Stromal cell of bone marrow (primary cell): ENCODE measurements around the gene FEV.

Experiments
- DNase-seq: peaks from one replicate; pipeline ENCODE4 v3.0.0-alpha.2; 2012; ENCODE audit warnings: low read depth

The FEV gene

DNA sequence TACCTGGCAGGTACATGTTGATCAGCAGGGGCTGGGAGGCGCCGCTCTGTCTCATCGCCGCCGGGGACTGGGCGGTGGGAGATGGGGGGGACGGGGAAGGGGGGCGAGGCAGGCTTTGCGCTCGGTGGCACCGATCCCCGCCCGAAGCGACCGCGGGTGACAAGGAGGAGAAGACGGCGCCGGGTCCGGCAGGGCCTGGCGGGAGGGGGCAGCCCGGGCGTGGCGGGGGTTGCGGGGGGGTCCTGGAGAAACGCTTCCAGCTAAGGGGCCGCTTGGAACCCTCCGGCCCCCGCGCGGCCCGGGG lies at the start of gene FEV:
Gene FEV, minus strand, starts transcription at position 164 of the 304 bp plus-strand sequence. Its CDS starts 109 bp downstream, at position 55.
- DNase-seq = no peak

DNA sequence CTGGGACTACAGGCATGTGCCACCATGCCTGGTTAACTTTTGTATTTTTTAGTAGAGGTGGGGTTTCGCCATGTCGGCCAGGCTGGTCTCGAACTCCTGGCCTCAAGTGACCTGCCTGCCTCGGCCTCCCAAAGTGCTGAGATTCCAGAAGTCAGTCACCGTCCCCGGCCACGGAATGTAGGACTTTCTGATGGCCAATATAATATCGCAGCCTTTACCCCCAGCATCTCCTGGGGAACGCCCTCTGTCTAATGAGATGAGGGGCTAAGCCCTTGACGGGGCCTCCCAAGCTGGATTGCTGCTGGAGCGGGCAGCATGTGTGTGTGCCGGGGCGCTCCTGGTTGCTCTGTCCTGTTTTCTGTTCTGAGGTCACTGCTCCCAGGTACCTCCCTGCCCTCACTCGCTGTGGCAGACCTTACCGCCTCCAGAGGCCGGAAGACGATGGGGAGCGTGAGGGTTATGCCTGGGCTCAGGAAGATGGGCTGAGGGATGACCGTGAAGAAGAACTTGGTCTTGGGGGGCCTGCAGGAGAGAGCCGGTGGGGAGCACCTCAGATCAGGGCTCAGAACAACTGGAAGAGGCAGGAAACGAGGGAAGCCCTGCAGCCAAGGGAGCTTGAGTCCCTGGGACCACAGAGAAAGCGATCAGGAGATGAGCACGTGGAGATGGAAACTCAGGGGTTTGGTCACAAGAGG lies 47.2 kb upstream of the FEV start:
- DNase-seq = no peak

DNA sequence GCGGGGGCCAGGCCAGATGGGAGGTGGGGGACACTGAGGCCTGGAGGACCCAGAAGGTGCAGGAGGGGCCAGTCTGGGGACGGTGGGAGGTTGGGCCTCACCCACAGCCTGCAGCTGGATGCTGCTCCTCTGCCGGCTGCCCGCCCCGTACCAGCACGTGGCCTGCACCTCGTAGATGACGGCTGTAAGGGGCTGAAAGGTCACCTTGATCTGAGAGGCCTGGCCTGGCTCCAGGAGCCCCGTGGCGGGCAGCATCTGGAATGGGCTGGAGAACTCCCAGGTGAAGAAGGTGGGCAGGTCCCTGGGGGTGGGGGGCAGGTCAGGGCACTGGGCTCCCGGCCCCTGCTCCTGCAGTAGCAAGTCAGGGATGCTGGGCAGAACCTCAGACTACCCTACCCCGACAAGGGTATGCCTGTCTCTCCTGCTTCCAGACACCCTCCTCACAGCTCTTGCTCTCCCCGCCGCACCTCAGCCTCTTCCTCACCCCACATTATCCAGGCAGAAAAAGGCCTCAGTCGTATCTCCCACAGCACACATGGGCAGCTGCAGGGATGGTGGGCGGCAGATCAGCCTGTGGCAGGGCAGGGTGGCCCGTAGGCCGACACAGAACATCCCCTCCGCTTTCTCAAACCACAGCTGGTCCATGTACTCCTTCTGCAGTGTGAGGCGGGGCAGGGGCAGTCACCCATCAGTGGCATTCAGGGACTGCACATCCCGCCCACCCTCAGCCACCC lies 46.2 kb upstream of the FEV start:
- DNase-seq = no peak

DNA sequence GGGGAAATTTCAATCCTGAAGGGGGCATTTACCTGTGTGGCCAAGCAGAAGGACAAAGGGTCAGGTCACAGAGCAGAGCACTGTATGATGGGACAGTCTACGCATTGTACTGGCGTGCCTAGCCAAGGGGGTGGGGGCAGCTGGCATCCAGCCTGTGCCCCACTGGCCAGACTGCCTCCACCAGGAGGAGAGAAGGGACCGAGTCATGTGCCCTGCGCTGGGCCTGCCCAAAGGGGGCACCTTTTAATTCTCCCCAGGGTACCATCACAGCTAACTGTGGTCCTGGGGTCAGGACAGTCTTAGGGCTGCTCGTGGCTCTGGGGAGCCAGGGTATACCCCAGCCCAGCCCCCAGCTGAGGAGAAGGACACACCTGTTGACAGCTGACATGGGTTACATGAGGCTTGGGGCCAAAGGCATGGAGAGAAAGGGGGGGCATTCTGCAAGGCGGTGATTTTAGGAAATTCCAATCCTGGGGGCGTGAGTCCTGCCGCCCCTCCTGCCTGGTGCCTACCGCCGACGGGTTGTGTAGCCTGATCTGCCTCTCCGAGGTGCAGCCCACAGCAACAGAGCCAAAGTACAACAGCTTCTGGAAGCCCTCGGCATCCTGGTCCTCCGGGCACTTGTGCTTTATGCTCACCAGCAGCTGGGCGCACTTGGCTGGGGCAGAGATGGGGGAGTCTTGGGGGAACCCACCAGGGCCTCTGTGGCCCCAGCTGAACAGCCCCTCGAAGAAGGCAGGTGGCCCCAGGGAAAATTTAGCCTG lies 45.4 kb upstream of the FEV start:
- no peak for DNase-seq

DNA sequence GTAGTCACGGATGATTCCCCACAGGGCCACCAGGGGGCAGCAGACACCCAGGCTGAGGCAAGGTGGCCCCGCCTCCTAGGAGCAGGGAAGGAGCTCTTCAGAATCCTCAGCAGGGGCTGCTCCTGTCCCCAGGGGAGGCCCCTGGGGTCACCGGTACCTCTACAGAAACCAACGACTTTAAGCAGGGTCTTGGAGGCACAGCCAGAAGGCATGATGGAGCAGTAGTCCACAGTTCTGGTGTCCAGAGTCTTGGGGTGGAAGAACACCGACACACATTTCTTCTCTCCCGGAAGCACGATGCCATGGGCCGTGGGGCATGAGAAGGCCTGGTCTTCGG lies 44.8 kb upstream of the FEV start:
- peak; percentile 36 for DNase-seq

DNA sequence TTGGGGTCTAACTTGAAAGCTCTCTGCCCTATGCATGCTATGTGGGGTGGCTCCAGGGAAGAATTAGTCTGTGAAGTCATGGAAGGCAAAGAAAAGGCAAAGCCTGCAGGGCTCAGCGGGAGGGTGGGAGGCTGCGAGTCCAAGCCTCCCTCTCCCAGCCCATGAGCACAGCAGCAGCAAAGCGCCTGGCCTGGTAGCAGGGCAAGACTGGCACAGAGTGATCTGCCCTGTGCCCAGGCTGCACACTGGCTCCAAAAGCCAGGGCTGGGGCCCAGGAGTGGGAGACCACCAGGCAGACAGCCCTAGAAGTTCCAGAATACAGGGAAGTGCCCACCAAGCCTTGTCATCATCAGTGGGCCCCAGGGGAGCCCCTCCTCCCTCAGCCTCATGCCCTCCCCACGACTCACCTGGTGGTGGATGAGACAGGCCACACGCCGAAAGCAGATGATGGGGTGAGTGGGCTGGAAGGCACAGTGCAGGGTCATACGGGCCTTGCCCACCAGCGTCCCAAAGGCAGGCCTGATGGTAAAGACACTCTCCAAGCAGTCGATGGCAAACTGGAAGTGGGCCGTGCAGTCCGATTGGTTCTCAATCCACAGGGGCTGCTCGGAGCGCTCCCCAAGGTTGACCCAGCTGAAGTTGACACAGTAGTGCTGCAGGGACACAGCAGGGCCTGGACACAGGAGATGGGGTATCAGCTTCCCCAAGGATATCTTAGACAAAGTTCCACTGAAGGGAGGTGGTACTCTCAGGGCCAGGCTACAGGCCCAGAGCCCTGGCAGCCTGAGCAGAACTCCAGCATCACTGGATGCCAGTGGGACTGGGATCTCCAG lies 44.2 kb upstream of the FEV start:
- DNase-seq = no peak

DNA sequence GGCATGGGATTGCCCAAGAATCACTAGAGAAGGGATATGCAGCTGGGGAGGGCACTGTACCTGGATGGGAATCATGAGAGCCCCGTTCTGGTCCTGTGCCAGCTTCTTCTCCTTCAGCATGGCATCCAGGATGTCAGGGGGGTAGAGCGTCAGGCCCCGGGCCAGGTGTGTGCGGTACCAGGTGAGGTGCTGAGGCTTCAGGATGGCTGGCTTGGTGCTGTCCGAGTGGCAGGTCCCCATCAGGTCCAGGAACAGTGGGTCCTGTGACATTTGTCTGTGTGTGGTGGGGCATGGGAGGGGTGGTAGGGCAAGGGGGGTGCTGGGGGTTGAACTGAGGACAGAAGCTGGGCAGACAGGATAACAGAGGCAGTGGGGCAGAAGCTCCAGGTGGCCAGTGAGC lies 43.2 kb upstream of the FEV start:
- DNase-seq = no peak

DNA sequence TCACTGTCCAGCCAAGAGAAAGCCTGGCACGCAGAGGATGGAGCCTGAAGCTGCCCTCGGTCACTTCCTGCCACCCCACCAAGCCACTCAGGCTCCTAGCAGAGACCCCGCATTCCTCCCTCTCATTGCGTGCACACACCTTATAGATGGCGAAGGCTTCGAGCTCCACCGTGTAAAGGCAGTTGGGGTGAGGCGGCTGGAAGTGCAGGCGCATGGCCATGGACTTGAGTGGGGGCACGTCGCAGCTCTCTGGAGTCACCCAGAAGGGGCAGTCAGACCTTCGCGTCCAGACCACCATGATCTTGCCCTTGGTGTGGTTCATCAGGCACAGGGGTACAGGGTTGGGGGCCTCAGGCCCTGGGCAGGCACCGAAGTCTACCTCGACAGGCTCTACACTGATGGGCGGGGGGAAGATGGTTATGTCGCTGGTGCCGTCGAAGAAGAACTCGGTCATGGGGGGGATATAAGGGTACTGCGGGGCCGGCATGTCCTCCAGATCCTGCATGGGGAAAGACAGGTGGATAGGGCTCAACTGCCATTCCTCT lies 42.6 kb upstream of the FEV start:
- DNase-seq = no peak

DNA sequence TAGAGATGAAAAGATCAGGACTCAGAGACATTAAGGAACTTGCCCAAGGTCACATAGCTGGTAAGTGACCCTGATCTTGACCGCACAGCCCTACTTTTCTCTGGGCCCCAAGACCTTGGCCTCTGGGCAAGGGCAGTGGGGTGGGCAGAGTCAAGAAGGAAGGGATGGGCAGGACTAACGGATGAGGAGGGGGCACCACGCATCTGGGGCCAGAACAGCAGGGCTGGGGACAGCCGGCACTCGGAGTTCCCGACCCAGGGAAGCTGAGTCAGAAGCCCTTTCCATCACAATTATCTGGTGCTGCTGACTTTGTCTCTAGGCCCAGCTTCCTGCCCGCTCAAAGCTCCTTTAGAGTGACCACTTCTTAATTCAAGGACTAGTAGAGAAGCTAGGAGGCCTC lies 42.0 kb upstream of the FEV start:
- DNase-seq = no peak

DNA sequence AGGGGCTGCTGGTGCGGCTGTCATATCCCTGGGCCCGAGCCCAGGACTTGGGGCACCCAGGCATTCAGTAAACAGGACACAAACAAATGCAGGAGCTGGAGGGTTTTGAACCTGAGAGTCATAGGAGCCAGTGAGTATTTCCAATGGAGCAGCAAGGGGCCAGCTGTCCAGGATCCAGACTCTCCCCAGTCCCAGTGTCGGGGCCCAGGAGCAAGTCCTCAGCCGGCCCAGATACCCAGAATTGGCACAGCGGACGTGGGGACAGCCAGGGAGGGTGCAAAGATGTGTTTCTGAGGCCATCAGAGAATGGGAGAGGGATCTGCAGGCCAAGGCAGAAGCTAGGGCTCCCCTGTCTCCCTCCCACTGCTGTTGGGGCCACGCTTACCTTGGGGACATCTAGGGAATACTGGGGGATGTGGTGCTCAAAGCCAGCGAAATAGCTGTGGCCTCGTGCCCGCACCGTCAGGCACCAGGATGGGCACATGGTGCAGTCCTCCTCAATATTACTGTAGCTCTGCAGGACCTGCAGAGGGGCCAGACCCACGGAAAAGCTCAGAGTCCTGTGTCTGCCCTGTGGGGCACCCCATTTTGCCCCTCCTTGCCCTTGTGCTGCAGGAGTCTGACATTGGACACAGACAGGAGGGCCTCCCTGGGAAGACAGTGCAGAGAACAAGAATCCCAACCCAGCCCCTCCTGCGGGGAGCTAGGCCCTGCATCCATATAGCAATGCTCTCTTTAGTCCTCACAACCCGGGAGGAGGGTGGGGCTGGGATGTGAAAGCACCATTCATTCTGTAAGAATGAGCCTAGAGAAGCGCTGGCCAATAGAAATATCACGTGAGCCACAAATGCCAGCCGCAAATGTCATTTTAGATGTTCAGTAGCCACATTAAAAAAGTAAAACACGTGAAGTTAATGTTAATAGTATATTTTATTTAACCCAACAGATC lies 40.9 kb upstream of the FEV start:
- DNase-seq = peak; percentile 5

DNA sequence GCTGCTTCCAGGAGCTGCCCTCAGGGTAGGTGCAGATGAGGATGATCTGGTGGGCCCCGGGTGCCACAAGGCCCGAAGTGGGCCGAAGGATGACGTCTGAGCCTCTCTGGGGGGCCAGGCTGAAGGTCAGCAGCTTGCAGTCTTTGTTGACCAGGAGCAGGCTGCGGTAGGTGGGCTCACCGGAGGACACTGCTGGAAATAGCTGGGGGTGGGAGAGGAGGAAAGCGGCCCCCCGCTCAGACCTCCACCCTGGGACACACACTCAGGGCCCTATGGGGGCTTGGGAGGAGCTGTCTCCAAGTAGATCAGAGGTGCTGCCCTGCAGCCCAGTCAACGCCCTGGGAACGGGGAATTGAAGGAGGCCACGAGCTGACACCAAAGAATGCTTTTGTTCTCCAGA lies 39.1 kb upstream of the FEV start:
- no peak for DNase-seq

DNA sequence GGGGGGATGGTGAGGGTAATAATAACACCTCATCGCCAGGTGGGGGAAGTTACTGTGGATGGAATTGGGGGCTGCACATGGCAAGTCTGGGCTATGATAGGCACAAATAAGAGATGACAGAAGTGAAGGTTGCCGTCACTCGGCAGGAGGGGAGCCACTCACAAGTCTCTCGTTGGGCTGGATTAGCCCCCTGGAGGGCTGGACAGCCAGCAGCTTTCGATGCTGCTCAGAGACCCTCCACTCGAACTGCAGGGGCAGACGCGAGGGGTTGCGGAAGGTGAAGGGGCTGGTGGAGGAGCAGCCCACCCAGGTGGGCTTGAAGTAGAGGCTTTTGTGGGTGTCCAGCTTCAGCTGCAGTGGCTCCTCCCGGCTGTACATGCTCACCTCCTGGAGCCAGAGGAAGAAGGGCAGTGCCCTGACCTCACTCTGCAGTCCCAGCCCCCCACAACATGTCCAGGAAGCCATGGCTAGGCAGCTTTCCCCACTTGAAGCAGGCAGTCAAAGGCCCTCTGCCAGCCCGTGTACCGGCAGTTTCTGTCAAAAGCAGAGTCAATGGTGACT lies 38.1 kb upstream of the FEV start:
- DNase-seq = no peak

DNA sequence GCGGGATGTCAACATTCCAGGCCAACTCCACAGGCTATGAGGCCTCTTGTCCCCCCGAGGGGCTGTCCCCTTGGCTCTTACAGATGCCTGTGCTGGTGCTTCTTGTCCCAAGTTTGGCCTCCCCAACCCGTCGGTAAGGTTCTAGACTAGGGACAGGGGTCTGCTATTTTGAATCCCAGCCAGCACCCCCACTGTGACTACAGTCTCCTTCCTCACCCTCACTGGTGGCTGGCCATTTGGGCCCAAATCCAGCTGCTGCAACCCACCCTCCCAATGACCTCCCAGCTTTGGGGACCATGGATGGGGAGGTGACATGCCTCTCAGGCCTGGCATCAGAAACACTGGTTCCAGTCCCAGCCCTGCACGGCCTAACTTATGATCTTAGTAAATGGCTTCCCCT lies 37.6 kb upstream of the FEV start:
- DNase-seq = no peak

DNA sequence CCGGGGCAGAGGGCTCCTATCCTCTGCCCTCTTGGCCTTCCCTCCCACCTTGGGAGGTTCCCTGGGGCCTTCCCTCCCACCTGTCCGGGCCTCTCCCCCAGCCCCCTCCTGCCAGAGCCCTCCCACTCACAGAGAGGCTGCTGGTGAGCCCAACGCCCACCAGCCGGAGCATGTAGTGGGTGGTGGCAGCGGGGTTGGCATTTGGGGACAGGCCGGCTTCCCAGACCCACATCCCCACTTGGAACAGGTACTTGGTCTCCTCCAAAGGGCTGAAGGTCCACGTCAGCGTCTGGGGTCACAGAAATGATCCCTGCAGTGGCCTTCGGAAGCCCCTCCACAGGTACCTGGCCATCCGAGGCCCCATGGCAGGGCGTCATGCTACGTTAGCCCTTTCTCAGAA lies 37.1 kb upstream of the FEV start:
- no peak for DNase-seq

DNA sequence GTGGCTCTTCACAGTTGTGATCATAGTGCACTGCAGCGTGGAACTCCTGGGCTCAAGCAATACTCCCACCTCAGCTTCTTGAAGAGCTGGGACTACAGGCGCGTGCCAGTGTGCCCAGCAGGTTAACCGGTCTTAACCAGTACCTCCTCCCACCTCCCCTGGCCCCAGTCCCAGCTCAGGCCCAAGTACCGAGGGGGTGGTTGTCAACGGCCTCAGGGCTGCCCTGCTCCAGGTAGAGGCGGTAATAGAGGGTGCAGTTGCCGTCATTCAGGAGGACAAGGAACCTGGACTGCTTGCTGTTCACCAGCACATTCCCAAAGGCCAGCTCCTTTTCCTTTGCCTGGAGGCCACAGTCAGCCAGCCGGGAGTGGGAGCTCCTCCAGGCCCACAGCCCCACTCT lies 36.6 kb upstream of the FEV start:
- DNase-seq = no peak

DNA sequence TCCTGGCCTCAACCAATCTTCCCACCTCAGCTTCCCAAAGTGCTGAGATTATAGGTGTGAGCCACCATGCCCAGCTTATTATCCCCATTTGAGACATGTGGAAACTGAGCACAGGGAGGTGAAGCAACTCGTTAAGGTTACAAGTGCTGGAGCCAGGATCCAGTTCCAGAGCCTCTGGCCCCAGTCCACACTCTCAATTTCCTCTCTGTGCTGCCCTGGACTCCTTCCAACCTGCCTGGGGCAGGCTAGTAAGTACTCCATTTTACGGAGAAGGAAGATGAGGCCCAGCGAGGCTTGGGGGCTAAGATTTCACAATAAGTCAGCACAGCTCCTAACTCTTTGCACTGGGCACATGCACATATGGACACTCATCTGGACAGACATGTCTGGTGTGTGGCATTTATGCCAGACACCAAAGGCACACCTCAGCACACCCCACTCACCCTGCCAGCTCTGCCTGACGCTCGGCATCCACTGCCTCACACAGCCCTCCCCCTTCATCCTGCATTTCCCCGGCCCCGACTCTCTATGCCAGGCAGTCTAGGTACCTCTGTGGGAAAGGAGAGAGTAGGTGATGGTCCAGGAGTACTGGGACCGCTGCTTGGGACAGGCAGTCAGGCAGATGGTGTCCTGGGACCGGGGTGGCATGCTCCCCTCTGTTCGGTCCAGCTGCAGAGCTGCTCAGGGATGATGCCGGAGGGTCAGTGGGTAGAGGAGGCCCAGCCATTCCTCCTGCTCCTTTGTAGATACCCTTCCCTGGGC lies 35.8 kb upstream of the FEV start:
- DNase-seq = no peak

DNA sequence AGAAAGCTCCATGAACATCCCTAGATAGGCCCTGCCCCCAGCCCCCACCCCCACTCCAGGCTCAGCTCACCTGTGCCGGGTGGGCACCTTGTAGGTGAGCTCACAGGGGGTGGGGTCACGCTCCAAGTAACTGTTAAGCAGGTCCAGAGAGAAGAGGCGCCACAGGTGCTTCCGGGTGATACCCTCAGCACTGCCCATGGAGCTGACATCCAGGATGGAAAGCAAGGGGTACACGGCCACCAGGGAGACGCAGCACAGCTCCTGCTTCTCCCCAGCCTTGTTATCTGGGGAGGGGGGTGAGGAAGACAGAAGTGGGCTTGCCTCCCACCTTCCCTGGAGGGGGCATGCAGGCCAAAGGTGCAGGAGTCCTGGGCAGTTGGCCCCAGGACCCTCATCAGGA lies 34.5 kb upstream of the FEV start:
- DNase-seq = no peak

DNA sequence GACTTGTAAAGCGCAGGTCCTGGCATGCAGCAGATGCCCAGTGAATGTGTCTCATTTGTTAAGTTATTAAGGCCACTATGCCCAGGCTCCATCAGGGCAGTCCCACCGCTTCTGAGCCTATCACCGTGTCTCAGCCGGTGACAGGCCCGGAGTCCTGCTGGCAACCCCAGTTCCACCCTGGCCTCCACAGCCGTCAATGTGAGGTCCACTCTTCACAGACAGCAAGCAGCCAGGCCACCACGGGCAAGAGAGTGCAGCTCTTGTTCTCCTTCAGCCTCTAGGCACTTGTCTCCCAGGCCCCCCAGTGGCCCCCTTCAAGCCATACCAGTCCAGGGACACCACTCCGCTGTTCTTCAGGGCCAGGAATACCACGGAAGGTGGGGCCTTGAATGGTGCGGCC lies 33.7 kb upstream of the FEV start:
- no peak for DNase-seq

DNA sequence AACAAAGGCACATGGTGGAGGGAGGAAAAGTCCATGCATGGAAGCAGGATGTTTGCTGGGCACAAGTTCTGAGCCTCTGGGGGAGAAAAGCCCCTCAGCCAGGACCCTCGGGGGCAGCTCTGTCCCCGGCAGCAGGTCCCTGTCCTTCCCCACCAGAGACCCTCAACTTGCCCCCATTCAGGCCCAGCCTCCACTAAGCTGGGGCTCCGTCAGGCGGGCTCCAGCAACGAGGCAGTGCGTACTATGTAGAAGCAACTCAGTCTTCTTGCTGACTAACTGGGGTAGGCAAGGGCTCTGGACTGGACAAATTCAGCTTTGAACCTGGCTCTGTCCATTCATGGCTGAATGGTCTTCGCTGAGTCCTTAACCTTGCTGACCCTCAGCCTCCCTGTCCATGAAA lies 33.3 kb upstream of the FEV start:
- DNase-seq = no peak
